Mesenchymal stem cell (in vitro differentiated cells and primary cell): ENCODE results near the gene SLC13A4.

ENCODE experiments used
- DNase-seq: peaks from one replicate; pipeline ENCODE4 v3.0.0-alpha.2; 2013
- H2AFZ ChIP-seq: one replicate; pipeline ENCODE4 v1.6.1; 2013; ENCODE audit warnings: low read depth, mild to moderate bottlenecking, control low read depth, inconsistent platforms, low read length, moderate library complexity
- H2AK5ac ChIP-seq: 2 replicates; pipeline ENCODE4 v1.6.1; 2013; ENCODE audit warnings: low read length, moderate library complexity, mild to moderate bottlenecking, inconsistent platforms; ENCODE audit not compliant: severe bottlenecking
- H2BK120ac ChIP-seq: one replicate; pipeline ENCODE4 v1.6.1; 2013; ENCODE audit warnings: low read depth, mild to moderate bottlenecking, inconsistent platforms, low read length, moderate library complexity
- H2BK12ac ChIP-seq, 2 experiments: one replicate each; pipeline ENCODE4 v1.6.1; 2013; ENCODE audit warnings: inconsistent platforms in 2 of 2, low read length in 2 of 2, mild to moderate bottlenecking in 2 of 2, moderate library complexity in 2 of 2, control low read depth in 1 of 2
- H2BK15ac ChIP-seq: one replicate; pipeline ENCODE4 v1.6.1; 2013; ENCODE audit warnings: mild to moderate bottlenecking, low read depth, inconsistent platforms; ENCODE audit not compliant: poor library complexity, severe bottlenecking
- H2BK5ac ChIP-seq: 2 replicates; pipeline ENCODE4 v1.6.1; 2013; ENCODE audit warnings: low read depth, mild to moderate bottlenecking, low read length, control low read depth, inconsistent platforms; ENCODE audit not compliant: poor library complexity, severe bottlenecking
- H3K14ac ChIP-seq, 2 experiments: one replicate each; pipeline ENCODE4 v1.6.1; 2013; ENCODE audit warnings: inconsistent platforms in 2 of 2, low read length in 2 of 2, control low read depth in 1 of 2, mild to moderate bottlenecking in 1 of 2, moderate library complexity in 1 of 2
- H3K18ac ChIP-seq, 2 experiments: one replicate each; pipeline ENCODE4 v1.6.1; 2013; ENCODE audit warnings: inconsistent platforms in 2 of 2, low read length in 2 of 2, control low read depth in 1 of 2, low read depth in 1 of 2, mild to moderate bottlenecking in 1 of 2
- H3K23ac ChIP-seq, 2 experiments: one replicate each; pipeline ENCODE4 v1.6.1; 2013; ENCODE audit warnings: inconsistent platforms in 2 of 2, low read length in 2 of 2, mild to moderate bottlenecking in 2 of 2, moderate library complexity in 2 of 2, control low read depth in 1 of 2
- H3K27ac ChIP-seq: 2 replicates; pipeline ENCODE4 v1.5.1; 2013; ENCODE audit warnings: mild to moderate bottlenecking, moderate library complexity, low read length, control low read depth, inconsistent platforms; ENCODE audit not compliant: poor library complexity, severe bottlenecking
- H3K27me3 ChIP-seq, 2 experiments: 2 replicates each; pipeline versions ENCODE4 v1.6.1 to v1.7.0; 2013; ENCODE audit warnings: low read length in 2 of 2, mild to moderate bottlenecking in 2 of 2, moderate library complexity in 2 of 2, control low read depth in 1 of 2, inconsistent platforms in 1 of 2; ENCODE audit not compliant: control insufficient read depth in 1 of 2, insufficient read depth in 1 of 2
- H3K36me3 ChIP-seq, 2 experiments: 2 replicates each; pipeline versions ENCODE4 v1.6.1 to v1.7.0; 2013; ENCODE audit warnings: low read length in 2 of 2, control low read depth in 1 of 2, inconsistent platforms in 1 of 2, low read depth in 1 of 2, mild to moderate bottlenecking in 1 of 2; ENCODE audit not compliant: insufficient read depth in 2 of 2, control insufficient read depth in 1 of 2
- H3K4ac ChIP-seq, 2 experiments: one replicate each; pipeline ENCODE4 v1.6.1; 2013; ENCODE audit warnings: inconsistent platforms in 2 of 2, low read length in 2 of 2, mild to moderate bottlenecking in 2 of 2, moderate library complexity in 2 of 2, control low read depth in 1 of 2, low read depth in 1 of 2
- H3K4me1 ChIP-seq: 2 replicates; pipeline ENCODE4 v1.6.1; 2013; ENCODE audit warnings: low read depth, low read length, control low read depth; ENCODE audit not compliant: control insufficient read depth, insufficient read depth
- H3K4me2 ChIP-seq: 2 replicates; pipeline ENCODE4 v1.6.1; 2013; ENCODE audit warnings: low read length, mild to moderate bottlenecking, inconsistent platforms; ENCODE audit not compliant: poor library complexity, severe bottlenecking
- H3K4me3 ChIP-seq, 2 experiments: 2 replicates each; pipeline versions ENCODE4 v1.5.1 to v1.7.0; 2013; ENCODE audit warnings: low read length in 2 of 2, mild to moderate bottlenecking in 2 of 2, control low read depth in 1 of 2, low read depth in 1 of 2; ENCODE audit not compliant: insufficient read depth in 1 of 2
- H3K79me1 ChIP-seq: replicated peaks from 2 replicates; pipeline ENCODE4 v1.6.1; 2013; ENCODE audit warnings: mild to moderate bottlenecking, control low read depth, low read length, inconsistent platforms; ENCODE audit not compliant: poor library complexity, severe bottlenecking
- H3K9ac ChIP-seq: 2 replicates; pipeline ENCODE4 v1.7.0; 2013; ENCODE audit warnings: mild to moderate bottlenecking, low read length, moderate library complexity
- H3K9me3 ChIP-seq: 2 replicates; pipeline ENCODE4 v1.7.0; 2013; ENCODE audit warnings: mild to moderate bottlenecking, low read length; ENCODE audit not compliant: control insufficient read depth
- H4K8ac ChIP-seq: one replicate; pipeline ENCODE4 v1.6.1; 2013; ENCODE audit warnings: inconsistent platforms, mild to moderate bottlenecking, low read length, moderate library complexity
- H4K91ac ChIP-seq: one replicate; pipeline ENCODE4 v1.6.1; 2013; ENCODE audit warnings: mild to moderate bottlenecking, low read length, inconsistent platforms
- WGBS: methylation state at CpG from one replicate; pipeline ENCODE4 v1.1.7; 2013; ENCODE audit warnings: mixed read lengths; 5-methylcytosine and 5-hydroxymethylcytosine counted together

The SLC13A4 gene

DNA sequence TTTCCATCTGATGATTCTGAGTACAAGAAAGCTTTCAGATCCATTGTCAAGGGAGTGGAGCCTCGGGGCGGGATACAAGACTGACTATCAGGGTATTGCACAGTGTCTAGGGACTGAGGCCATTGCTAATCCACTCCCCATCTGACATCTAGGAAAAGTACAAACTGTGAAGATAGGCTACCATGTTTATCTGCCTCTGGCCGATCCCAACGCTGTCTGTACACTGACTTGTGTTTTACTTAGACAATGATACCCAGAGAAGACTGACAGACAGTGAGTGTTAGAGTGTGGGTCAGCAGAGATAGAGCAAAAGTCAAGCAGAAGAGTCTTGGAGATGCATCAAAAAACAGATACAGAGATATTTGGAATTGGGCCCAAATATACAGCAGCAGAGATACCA lies 3.1 kb upstream of the SLC13A4 start:
- Histone ChIP-seq H2AFZ (no peak overlapping the region), H3K36me3 (peaks cover 0 to 92% of the 10 kb centered on the region in 2 experiments), H4K91ac (no peak overlapping the region), H4K8ac (no peak overlapping the region), H3K4me1 (peaks cover 2% of the 10 kb centered on the region), H2AK5ac (no peak overlapping the region), H3K27me3 (peaks cover 0 to 12% of the 10 kb centered on the region in 2 experiments), H2BK12ac (no peak overlapping the region), H3K27ac (no peak overlapping the region), H3K79me1 (no peaks in the 10 kb centered on the region), H3K4me3 (no peak overlapping the region), H3K18ac (no peak overlapping the region), H3K9me3 (no peaks in the 10 kb centered on the region), H3K4me2 (no peak overlapping the region), H2BK15ac (no peak overlapping the region), H3K9ac (no peak overlapping the region), H3K23ac (no peak overlapping the region), H3K14ac (no peak overlapping the region), H2BK120ac (no peak overlapping the region), H2BK5ac (no peak overlapping the region), H3K4ac (no peak overlapping the region)
- 96% methylated on average over 4 of the region's 4 CpGs for WGBS
- no peak for DNase-seq

DNA sequence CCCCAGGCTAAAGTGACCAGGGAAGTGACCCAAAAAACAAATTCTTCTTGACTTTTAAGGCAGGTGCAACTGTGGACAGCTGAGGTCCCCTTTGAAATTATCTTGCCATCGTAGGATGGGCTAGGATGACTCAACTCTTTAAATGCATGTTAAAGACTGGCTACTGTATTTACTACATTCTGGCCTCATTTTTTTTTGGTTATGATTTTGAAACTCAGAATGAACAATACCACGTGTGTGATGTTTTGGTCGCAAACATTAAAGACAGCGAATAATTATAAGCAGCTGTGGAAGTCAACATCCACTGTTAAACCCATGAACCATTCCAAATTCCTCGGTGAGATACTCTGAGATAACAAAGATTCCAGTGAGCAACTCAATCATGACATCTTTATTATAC lies 1.2 kb upstream of the SLC13A4 start:
- H2AFZ ChIP-seq = no peak overlapping the region
- no peak overlapping the region for H3K4ac ChIP-seq
- H2BK5ac ChIP-seq = no peak overlapping the region
- H2BK120ac ChIP-seq = no peak overlapping the region
- H3K27ac ChIP-seq = no peak overlapping the region
- no peak overlapping the region for H2AK5ac ChIP-seq
- no peak overlapping the region for H4K8ac ChIP-seq
- no peak for DNase-seq
- peaks cover 2% of the 10 kb centered on the region for H3K4me1 ChIP-seq
- H3K18ac ChIP-seq = no peak overlapping the region
- 93% methylated on average over 4 of the region's 5 CpGs for WGBS
- H4K91ac ChIP-seq = no peak overlapping the region
- H3K9me3 ChIP-seq = no peaks in the 10 kb centered on the region
- no peak overlapping the region for H2BK15ac ChIP-seq
- H3K27me3 ChIP-seq = peaks cover 0 to 27% of the 10 kb centered on the region in 2 experiments
- H3K4me2 ChIP-seq = no peak overlapping the region
- H3K4me3 ChIP-seq = no peak overlapping the region
- no peak overlapping the region for H3K14ac ChIP-seq
- H3K9ac ChIP-seq = no peak overlapping the region
- H2BK12ac ChIP-seq = no peak overlapping the region
- no peak overlapping the region for H3K23ac ChIP-seq
- peaks cover 0 to 94% of the 10 kb centered on the region in 2 experiments for H3K36me3 ChIP-seq
- H3K79me1 ChIP-seq = no peaks in the 10 kb centered on the region

GRCh38 chr7:135726911-135727673 lies 894 bp downstream of the SLC13A4 start:
- Histone ChIP-seq H4K91ac (no peak overlapping the region), H3K4me2 (no peak overlapping the region), H2BK5ac (no peak overlapping the region), H3K27ac (no peak overlapping the region), H2BK120ac (no peak overlapping the region), H3K14ac (no peak overlapping the region), H3K36me3 (peaks cover 0 to 81% of the 10 kb centered on the region in 2 experiments), H4K8ac (no peak overlapping the region), H3K9me3 (no peaks in the 10 kb centered on the region), H3K18ac (no peak overlapping the region), H3K4me1 (peaks cover 2% of the 10 kb centered on the region), H3K4ac (no peak overlapping the region), H2AK5ac (no peak overlapping the region), H3K9ac (no peak overlapping the region), H3K23ac (no peak overlapping the region), H2BK15ac (no peak overlapping the region), H3K27me3 (peaks cover 0 to 44% of the 10 kb centered on the region in 2 experiments), H3K4me3 (no peak overlapping the region), H2BK12ac (no peak overlapping the region), H2AFZ (no peak overlapping the region), H3K79me1 (no peaks in the 10 kb centered on the region)
- no peak for DNase-seq
- WGBS = 92% methylated on average over 29 of the region's 30 CpGs

GRCh38 chr7:135726276-135726788 lies 1.7 kb downstream of the SLC13A4 start:
- 92% methylated on average over 4 of the region's 5 CpGs for WGBS
- Histone ChIP-seq H3K4me1 (peaks cover 2% of the 10 kb centered on the region), H2BK15ac (no peak overlapping the region), H3K27ac (no peak overlapping the region), H3K9me3 (no peaks in the 10 kb centered on the region), H3K9ac (no peak overlapping the region), H3K4me3 (no peak overlapping the region), H2BK5ac (no peak overlapping the region), H2AK5ac (no peak overlapping the region), H3K4ac (no peak overlapping the region), H2BK12ac (no peak overlapping the region), H2BK120ac (no peak overlapping the region), H3K27me3 (peaks cover 0 to 50% of the 10 kb centered on the region in 2 experiments), H3K79me1 (no peaks in the 10 kb centered on the region), H2AFZ (no peak overlapping the region), H3K14ac (no peak overlapping the region), H3K4me2 (no peak overlapping the region), H3K18ac (no peak overlapping the region), H4K8ac (no peak overlapping the region), H3K36me3 (peaks cover 0 to 81% of the 10 kb centered on the region in 2 experiments), H3K23ac (no peak overlapping the region), H4K91ac (no peak overlapping the region)
- DNase-seq = no peak
